ENCODE results near the gene AP1S1. TPM values are rescaled to one million over a fixed set of nuclear protein-coding genes. Genes with fewer than 3 reads are reported as not detected.
"Not testable (repeated sequence)": the region's sequence is repeated elsewhere in the genome, so short reads cannot be mapped to it uniquely, and the experiment has no call there.

AP1S1 gene
- total and polyA plus RNA-seq, 7 donors: 15.8 to 135 (median 31.4) TPM

DNA sequence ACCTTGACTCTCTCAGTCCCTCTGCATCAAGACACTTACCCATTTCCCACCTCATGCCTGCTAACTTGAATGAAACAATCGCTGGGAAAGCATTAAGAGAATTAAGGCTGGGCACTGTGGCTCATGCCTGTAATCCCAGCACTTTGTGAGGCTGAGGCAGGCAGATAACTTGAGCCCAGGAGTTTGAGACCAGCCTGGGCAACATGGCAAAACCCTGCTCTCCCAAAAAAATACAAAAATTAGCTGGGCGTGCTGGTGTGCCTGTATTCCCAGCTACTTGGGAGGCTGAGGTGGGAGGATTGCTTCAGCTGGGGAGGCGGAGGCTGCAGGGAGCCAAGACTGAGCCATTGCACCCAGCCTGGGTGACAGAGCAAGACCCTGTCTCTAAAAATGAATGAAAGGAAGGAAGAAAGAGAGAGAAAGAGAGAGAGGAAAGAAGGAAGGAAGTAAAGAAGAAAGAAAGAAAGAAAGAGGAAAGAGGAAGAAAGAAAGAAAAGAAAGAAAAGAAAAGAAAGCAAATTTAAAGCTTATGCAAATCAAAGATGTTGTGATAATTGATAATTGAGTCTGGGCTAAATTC, 26.7 kb upstream of the AP1S1 start:
- WGBS, 2 donors: 81 to 87% methylated on average over 3 of the region's 3 CpGs
- H3K9me3 ChIP-seq: no peaks in the 10 kb centered on the region
- H3K36me3 ChIP-seq: peaks cover 0 to 2% (median 0%) of the 10 kb centered on the region in 4 donors
- DNase-seq: no peak
- TF ChIP-seq POLR2A (IDR thresholded peaks at IDR 0.05): no peak
- no peak for TF ChIP-seq EP300 (IDR thresholded peaks at IDR 0.05)
- no peak for TF ChIP-seq POLR2AphosphoS5 (IDR thresholded peaks at IDR 0.05)
- TF ChIP-seq, protein P1, sequence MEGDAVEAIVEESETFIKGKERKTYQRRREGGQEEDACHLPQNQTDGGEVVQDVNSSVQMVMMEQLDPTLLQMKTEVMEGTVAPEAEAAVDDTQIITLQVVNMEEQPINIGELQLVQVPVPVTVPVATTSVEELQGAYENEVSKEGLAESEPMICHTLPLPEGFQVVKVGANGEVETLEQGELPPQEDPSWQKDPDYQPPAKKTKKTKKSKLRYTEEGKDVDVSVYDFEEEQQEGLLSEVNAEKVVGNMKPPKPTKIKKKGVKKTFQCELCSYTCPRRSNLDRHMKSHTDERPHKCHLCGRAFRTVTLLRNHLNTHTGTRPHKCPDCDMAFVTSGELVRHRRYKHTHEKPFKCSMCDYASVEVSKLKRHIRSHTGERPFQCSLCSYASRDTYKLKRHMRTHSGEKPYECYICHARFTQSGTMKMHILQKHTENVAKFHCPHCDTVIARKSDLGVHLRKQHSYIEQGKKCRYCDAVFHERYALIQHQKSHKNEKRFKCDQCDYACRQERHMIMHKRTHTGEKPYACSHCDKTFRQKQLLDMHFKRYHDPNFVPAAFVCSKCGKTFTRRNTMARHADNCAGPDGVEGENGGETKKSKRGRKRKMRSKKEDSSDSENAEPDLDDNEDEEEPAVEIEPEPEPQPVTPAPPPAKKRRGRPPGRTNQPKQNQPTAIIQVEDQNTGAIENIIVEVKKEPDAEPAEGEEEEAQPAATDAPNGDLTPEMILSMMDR (IDR thresholded peaks at IDR 0.05): no peak
- H3K4me1 ChIP-seq: peaks cover 0 to 52% (median 22%) of the 10 kb centered on the region in 4 donors
- peak overlapping the region in 3 of 4 donors; percentile 15 to 36 (median 21) for H3K4me3 ChIP-seq
- intact Hi-C loops (cut with DNase I): no loop called here
- H3K27me3 ChIP-seq: no peaks in the 10 kb centered on the region
- peak overlapping the region in 3 of 4 donors; percentile 50 to 90 (median 51) for H3K27ac ChIP-seq

DNA sequence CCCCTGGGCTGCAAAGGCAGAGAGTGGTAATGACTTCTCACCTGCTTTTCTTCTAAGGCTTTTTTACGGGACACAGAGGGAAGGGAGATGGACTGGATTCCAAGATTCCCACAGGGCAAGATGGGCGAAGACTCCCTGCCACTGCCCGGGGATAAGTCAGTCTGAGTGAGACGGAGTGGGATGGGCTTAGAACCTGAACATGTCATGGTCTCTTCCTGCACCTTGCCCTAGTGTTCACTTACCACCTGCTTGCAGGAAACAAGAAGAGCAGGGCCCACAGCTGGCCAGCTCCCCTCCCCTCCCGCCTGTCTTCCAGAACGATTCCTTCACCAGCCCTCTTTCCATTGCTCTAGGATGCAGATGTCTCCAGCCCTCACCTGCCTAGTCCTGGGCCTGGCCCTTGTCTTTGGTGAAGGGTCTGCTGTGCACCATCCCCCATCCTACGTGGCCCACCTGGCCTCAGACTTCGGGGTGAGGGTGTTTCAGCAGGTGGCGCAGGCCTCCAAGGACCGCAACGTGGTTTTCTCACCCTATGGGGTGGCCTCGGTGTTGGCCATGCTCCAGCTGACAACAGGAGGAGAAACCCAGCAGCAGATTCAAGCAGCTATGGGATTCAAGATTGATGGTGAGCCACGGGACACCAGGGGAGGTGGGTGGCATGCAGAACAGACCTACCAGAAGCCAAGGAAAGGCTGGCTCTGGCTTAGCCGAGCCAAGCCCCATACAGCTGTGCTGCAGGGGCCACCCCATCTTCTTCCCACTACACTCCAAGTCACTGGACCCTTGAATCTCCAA, 26.0 kb upstream of the AP1S1 start:
- Histone ChIP-seq H3K9me3 (no peaks in the 10 kb centered on the region), H3K27ac (peak overlapping the region in 1 of 4 donors; percentile 90), H3K36me3 (peaks cover 0 to 2% (median 0%) of the 10 kb centered on the region in 4 donors), H3K4me1 (peaks cover 0 to 45% (median 18%) of the 10 kb centered on the region in 4 donors), H3K27me3 (no peaks in the 10 kb centered on the region), H3K4me3 (peak overlapping the region in 2 of 4 donors; percentile 21 to 36)
- TF ChIP-seq POLR2A (IDR thresholded peaks at IDR 0.05) (no peak), EP300 (IDR thresholded peaks at IDR 0.05) (no peak), POLR2AphosphoS5 (IDR thresholded peaks at IDR 0.05) (no peak)
- TF ChIP-seq, protein P1 (IDR thresholded peaks at IDR 0.05): no peak
- 65 to 71% methylated on average over 14 of the region's 14 CpGs for WGBS, 2 donors
- intact Hi-C loops (cut with DNase I): no loop called here
- DNase-seq: no peak

DNA sequence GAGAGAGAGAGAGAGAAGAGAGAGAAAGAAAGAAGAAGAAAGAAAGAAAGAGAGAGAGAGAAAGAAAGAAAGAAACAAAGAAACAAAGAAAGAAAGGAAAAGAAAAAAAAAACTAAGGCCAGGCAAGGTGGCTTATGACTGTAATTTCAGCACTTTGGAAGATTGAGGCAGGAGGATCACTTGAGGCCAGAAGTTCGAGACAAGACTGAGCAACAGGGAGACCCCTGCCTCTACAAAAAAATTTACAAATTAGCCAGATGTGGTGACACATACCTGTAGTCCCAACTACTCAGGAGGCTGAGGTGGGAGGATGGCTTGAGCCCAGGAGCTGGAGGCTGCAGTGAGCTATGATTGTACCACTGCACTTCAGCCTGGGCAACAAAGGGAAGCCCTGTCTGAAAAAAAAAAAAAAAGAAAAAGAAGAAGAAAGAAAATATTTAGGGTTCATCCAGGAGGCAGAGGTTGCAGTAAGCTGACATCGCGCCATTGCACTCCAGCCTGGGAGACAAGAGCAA, 24.6 kb upstream of the AP1S1 start:
- no peaks in the 10 kb centered on the region for H3K27me3 ChIP-seq
- 88 to 93% methylated on average over 3 of the region's 3 CpGs for WGBS, 2 donors
- peaks cover 0 to 2% (median 0%) of the 10 kb centered on the region in 4 donors for H3K36me3 ChIP-seq
- H3K4me1 ChIP-seq: peaks cover 0 to 39% (median 18%) of the 10 kb centered on the region in 4 donors
- no peak overlapping the region for H3K4me3 ChIP-seq
- DNase-seq: no peak
- H3K27ac ChIP-seq: no peak overlapping the region
- intact Hi-C loops (cut with DNase I): no loop called here
- no peaks in the 10 kb centered on the region for H3K9me3 ChIP-seq
- TF ChIP-seq EP300 (IDR thresholded peaks at IDR 0.05) (no peak), POLR2AphosphoS5 (IDR thresholded peaks at IDR 0.05) (no peak), POLR2A (IDR thresholded peaks at IDR 0.05) (no peak)
- TF ChIP-seq, protein P1 (IDR thresholded peaks at IDR 0.05): no peak

DNA sequence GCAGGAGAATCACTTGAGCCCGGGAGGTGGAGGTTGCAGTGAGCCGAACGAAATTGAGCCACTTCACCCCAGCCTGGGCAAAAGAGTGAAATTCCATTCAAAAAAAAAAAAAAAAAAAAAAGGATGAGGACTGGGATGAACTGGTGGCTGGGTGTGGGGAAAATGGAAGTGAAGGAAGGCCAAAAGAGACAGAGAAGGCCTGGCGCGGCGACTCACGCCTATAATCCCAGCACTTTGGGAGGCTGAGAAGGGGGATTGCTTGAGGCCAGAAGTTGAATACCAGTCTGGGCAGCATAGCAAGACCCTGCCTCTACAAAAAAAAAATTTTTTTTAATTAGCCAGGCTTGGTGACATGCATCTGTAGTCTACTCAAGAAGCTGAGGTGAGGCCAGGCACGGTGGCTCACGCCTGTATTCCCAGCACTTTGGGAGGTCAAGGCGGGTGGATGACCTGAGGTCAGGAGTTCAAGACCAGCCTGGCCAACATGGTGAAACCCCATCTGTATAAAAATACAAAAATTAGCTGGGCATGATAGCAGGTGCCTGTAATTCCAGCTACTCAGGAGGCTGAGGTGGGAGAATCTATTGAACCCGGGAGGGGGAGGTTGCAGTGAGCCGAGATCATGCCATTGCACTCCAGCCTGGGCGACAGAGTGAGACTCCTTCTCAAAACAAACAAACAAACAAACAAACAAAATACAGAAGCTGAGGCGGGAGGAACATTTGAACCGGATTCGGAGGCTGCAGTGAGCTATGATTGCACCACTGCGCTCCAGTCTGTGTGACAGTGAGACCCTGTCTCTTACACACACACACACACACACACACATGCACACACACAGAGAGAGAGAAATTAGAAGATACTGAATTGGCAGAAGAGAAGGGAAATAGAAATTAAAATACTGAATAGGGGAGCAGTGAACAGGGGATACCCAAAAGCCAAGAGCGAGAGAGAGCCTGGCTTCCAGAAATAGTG, 21.4 kb upstream of the AP1S1 start:
- intact Hi-C loops (cut with DNase I); DNase-seq; H3K27me3 ChIP-seq; H3K36me3 ChIP-seq; H3K9me3 ChIP-seq; H3K27ac ChIP-seq; H3K4me3 ChIP-seq: not testable (repeated sequence)
- H3K4me1 ChIP-seq: peaks cover 0 to 15% (median 2%) of the 10 kb centered on the region in 4 donors
- 83 to 86% methylated on average over 18 of the region's 18 CpGs for WGBS, 2 donors
